HepG2 (cell line): Measurements from ENCODE around the gene LRP5.

Experiments
- ETV6 ChIP-seq: sonication (generic); formaldehyde crosslinking; conservative IDR thresholded peaks from 2 replicates; pipeline ENCODE4 v1.4.0; 2020; ENCODE audit warnings: missing genetic modification reagents
- HCFC1 ChIP-seq: fragments of 150-350 bp; IDR thresholded peaks from 2 replicates; pipeline ENCODE4 v1.6.1; 2014; ENCODE audit warnings: low read depth, low read length
- TP53 ChIP-seq: sonication (generic); formaldehyde crosslinking; conservative IDR thresholded peaks from 2 replicates; pipeline ENCODE4 v1.4.0; 2020; ENCODE audit warnings: missing genetic modification reagents
- ZNF839 ChIP-seq: sonication (generic); formaldehyde crosslinking; IDR thresholded peaks from 2 replicates; pipeline ENCODE4 v1.4.0; 2020; ENCODE audit warnings: missing genetic modification reagents, mild to moderate bottlenecking, borderline replicate concordance
- TF ChIP-seq, protein P1 (sequence below): sonication (generic); formaldehyde crosslinking; IDR thresholded peaks from 2 replicates; pipeline ENCODE4 v1.5.0; 2020; ENCODE audit warnings: mild to moderate bottlenecking, missing genetic modification reagents, moderate library complexity
- TF ChIP-seq, protein P2 (sequence below), 2 experiments: sonication (generic) in 1 of 2; formaldehyde crosslinking in 1 of 2; IDR thresholded peaks; 2 replicates each; pipeline versions ENCODE4 v1.5.1 to v1.6.1; 2011 to 2020; ENCODE audit warnings: borderline replicate concordance in 1 of 2, low read depth in 1 of 2, low read length in 1 of 2, mild to moderate bottlenecking in 1 of 2, missing genetic modification reagents in 1 of 2, moderate library complexity in 1 of 2

DNA sequence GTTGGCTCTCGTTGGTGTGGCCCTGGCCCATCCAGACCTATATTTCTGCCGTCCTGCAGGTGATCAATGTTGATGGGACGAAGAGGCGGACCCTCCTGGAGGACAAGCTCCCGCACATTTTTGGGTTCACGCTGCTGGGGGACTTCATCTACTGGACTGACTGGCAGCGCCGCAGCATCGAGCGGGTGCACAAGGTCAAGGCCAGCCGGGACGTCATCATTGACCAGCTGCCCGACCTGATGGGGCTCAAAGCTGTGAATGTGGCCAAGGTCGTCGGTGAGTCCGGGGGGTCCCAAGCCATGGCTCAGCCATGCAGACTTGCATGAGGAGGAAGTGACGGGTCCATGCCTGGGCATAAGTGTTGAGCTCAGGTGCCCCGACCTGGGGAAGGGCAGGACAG, 91.0 kb downstream of the LRP5 start:
- TF ChIP-seq, protein P1, sequence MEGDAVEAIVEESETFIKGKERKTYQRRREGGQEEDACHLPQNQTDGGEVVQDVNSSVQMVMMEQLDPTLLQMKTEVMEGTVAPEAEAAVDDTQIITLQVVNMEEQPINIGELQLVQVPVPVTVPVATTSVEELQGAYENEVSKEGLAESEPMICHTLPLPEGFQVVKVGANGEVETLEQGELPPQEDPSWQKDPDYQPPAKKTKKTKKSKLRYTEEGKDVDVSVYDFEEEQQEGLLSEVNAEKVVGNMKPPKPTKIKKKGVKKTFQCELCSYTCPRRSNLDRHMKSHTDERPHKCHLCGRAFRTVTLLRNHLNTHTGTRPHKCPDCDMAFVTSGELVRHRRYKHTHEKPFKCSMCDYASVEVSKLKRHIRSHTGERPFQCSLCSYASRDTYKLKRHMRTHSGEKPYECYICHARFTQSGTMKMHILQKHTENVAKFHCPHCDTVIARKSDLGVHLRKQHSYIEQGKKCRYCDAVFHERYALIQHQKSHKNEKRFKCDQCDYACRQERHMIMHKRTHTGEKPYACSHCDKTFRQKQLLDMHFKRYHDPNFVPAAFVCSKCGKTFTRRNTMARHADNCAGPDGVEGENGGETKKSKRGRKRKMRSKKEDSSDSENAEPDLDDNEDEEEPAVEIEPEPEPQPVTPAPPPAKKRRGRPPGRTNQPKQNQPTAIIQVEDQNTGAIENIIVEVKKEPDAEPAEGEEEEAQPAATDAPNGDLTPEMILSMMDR (CRISPR knock-in tag): no peak
- TF ChIP-seq ETV6 (CRISPR knock-in tag) (no peak), HCFC1 (no peak), TP53 (CRISPR knock-in tag) (no peak), ZNF839 (CRISPR knock-in tag) (no peak)
- TF ChIP-seq, protein P2, sequence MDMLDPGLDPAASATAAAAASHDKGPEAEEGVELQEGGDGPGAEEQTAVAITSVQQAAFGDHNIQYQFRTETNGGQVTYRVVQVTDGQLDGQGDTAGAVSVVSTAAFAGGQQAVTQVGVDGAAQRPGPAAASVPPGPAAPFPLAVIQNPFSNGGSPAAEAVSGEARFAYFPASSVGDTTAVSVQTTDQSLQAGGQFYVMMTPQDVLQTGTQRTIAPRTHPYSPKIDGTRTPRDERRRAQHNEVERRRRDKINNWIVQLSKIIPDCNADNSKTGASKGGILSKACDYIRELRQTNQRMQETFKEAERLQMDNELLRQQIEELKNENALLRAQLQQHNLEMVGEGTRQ (IDR thresholded peaks at IDR 0.05; ENCODE audit: low read depth, low read length): no peak
- TF ChIP-seq, protein P2 (CRISPR knock-in tag; IDR thresholded peaks at IDR 0.05; ENCODE audit: borderline replicate concordance): no peak
